Endometrial microvascular endothelial cells (primary cell): ENCODE measurements around the gene SCMH1. TPM values are rescaled to one million over a fixed set of nuclear protein-coding genes. Genes with fewer than 3 reads are reported as not detected.
"Not testable (repeated sequence)": the region's sequence is repeated elsewhere in the genome, so short reads cannot be mapped to it uniquely, and the experiment has no call there.

Source experiments
- in situ Hi-C: cut with HindIII; loops from 2 replicates; pipeline ENCODE4 v1.10.0; 2017; ENCODE audit warnings: low sequenced_read_pairs, low pct_unique_long_range_greater_than_20kb; ENCODE audit errors: inconsistent ontology term
- total RNA-seq: library from RNA; depleted of rRNA; stranded (reverse); fragments of >200 nt; gene quantifications from one replicate; pipeline ENCODE4 v1.2.3, GENCODE V29; 2015; ENCODE audit errors: inconsistent ontology term

The SCMH1 gene
- total RNA-seq, 1 donor from 2014 or later = 22.8 TPM

DNA sequence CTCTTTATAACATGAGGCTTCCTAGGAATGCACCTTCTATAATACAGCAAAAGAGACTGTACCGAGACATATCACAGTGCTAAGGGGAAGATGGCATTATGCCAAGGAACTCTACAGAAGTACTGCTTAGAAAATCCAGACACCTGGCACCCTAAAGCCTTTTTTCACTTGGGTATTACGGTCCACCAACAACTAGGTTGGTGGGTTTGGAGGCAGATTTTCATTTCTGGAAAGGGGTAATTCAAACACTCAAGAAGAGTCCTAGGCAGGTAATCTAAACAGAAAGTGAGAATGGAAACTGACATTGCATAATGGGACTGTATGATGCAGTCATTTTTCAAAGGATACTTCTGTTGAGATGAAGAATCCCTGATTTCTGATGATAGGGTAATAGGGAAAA, 19.6 kb downstream of the SCMH1 start:
- in situ Hi-C loops = no loop called here

DNA sequence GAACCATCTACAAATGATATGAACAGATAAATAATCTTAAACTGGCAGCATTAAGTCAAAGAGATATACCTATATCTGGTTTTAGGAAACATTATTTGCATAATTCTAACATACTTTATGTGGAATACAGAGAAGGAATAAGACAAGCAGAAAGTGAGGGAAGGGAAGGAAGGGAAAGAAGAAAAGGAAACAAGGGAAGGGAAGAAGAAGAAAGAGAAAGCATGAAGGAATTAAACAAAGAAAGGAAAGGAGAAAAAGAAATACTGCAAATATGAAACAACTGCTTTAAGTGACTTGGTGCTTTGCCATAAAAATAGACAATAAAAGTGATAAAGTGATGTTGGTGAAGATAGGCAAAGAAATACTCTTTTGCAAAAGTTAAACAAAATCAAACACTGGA, 20.1 kb downstream of the SCMH1 start:
- in situ Hi-C loops = no loop called here

DNA sequence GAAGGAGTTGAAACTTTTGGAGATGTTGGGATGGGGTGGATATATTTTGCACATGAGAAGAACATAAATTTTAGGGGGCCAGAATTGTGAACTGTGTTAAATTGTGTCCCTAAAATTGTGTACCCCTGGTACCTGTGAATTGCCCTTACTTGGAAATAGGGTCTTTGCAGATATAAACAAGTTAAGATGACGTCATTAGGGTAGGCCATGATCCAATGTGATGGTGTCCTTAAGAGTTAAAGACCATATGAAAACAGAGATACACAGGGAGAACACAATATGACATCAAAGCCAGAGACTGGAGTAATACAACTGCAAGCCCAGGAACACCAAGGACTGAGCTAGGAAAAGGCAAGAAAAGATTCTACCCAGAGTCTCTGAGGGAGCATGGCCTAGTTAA, 24.0 kb downstream of the SCMH1 start:
- in situ Hi-C loops = no loop called here

DNA sequence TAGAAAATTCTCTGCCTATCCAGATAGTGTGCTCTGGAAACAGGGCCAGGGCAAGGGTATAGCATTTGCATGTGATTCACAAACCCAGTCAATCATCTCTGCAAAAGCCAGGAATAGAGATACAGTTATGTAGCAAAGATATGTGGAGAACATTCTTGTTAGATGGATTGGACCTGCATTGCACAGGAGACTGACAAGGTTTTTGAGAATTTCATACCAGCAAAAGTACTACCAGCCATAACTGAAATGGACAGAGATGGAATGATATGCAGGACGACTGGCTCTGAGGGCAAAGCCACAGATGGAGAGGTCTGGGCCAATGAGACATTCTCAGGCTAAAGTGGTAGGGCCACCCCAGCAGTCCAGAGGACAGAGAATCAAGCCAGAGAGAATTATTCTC, 24.7 kb downstream of the SCMH1 start:
- in situ Hi-C loops = no loop called here

DNA sequence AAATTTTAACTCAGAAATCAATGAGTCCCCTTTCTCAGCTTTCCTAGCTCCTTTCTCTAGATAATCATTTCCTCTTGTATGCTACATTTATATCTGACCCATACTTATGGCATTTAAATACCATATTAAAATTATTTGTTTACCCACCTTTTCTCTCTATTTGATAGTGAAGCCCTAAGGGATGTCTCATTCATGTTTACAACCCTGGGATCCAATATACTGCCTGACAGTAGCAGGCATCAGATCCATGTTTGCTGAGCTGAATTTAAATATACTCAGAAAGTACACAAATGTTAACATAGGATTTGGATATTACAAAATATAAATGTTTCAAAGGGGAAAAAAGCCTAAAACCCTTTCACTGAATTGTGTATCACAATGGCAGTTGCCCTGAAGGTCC, 26.5 kb downstream of the SCMH1 start:
- in situ Hi-C loops = no loop called here

DNA sequence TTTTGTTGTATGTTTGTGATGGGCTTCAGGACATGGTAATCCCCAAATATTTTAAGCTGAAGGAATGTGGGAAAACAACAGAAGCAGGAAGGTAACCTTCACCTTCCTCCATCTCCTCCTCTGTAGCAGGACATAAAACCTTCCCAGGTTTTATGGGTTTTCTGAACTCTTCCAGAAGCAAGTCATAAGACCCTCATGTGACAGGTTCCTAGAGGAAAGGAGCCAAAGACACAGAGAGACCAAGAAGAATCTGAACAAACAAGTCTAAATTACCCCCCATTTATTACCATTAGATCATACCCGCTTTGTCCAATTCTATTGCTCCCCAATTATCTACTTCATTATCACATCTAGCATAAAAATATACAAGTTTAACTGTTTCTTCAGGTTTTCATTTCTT, 28.8 kb downstream of the SCMH1 start:
- in situ Hi-C loops = no loop called here

DNA sequence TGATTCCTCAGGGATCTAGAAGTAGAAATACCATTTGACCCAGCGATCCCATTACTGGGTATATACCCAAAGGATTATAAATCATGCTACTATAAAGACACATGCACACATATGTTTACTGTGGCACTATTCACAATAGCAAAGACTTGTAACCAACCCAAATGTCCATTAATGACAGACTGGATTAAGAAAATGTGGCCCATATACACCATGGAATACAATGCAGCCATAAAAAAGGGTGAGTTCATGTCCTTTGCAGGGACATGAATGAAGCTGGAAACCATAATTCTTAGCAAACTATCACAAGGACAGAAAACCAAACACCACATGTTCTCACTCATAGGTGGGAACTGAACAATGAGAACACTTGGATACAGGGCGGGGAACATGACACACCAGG, 30.5 kb downstream of the SCMH1 start:
- in situ Hi-C loops = not testable (repeated sequence)

DNA sequence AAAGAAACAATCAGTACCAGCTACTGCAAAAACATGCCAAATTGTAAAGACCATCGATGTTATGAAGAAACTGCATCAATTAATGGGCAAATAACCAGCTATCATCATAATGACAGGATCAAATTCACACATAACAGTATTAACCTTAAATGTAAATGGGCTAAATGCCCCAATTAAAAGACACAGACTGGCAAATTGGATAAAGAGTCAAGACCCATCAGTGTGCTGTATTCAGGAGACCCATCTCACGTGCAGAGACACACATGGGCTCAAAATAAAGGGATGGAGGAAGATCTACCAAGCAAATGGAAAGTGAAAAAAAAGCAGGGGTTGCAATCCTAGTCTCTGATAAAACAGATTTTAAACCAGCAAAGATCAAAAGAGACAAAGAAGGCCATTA, 35.1 kb downstream of the SCMH1 start:
- in situ Hi-C loops = not testable (repeated sequence)

DNA sequence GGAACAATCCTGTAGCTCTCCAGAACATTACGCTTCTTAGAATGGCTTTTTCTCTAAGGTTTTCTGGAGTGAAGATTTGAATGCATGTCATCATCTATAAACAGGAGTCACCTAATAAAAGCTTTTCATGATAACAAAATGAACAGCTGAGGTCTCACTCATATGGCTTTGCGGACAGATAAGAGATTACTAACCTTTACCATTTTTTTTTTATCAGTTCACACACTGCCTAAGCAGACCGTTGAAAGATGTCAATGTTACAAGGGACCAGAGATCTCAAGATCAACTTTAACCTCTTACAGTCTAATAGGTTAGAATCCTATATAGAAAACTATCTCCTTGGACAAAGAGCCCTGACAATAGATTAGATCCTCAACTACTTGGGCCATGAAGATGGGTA, 41.4 kb downstream of the SCMH1 start:
- in situ Hi-C loops = no loop called here

DNA sequence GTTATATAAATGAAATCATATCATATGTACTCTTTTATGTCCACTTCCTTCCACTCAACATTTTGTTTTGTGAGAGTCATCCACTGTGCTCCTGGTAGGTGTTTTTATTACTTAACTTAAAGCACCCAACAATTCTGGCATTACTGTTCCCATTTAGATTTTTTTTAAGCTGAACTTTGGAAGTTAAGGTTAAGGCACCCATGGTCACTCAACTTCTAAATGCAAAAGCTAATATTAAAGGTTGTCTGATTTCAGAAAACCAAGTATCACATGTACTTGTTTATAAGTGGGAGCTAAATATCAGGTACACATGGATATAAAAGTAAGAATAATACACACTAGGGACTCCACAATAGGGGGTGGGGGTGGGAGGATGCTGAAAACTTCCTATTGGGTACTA, 42.7 kb downstream of the SCMH1 start:
- in situ Hi-C loops = no loop called here

DNA sequence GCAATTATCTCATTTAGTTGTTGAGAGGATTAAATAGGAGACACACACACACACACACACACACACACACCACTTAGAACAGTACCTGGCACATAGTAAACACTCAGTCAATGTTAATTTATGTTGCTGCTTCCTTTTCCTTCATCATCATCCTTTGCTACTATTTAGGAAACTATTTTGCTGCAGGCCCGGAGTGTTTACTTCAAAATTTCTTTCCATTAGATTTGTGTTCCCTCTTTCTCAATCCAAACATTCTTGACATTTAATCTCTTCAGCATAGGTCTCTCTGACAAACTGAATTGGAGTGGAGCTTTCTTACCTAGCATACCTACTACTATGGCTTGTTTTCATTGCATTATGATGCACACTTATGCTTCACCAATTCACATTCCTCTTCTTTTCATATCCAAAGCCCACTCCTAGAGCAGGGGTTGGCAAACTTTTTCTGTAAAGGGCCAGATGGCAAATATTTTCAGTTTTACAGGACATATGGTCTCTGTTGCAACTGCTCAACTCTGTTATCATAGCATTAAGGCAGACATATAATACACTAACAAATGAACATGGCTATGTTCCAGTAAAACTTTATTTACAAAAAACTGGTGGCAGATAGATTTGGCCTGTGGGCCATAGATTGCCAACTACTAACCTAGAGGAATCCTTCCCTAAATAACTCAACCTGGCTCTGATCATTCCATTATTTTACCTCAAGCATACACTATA, 49.5 kb downstream of the SCMH1 start:
- in situ Hi-C loops = no loop called here

DNA sequence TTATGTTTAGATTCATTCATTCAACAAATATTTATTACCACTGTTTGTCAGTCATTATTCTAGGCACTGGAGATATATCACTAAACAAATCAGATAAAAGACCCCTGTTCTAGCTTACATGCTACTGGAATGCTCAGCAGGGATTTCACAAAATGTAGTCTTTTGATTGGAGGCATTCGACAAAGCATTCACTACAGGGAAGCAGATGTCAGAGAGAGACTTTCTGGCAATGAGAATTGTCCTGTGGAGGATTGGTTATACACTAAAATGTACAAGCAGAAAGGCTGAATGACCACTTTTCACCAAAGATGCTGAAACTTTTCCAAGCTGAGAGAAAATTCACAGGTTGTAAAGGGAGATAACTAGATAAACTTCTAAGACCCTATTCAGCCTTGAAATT, 57.7 kb downstream of the SCMH1 start:
- in situ Hi-C loops = no loop called here

DNA sequence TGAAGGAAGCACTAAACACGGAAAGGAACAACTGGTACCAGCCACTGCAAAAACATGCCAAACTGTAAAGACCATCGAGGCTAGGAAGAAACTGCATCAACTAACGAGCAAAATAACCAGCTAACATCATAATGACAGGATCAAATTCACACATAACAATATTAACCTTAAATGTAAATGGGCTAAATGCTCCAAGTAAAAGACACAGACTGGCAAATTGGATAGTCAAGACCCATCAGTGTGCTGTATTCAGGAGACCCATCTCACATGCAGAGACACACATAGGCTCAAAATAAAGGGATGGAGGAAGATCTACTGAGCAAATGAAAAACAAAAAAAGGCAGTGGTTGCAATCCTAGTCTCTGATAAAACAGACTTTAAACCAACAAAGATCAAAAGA, 63.9 kb downstream of the SCMH1 start:
- in situ Hi-C loops = not testable (repeated sequence)

DNA sequence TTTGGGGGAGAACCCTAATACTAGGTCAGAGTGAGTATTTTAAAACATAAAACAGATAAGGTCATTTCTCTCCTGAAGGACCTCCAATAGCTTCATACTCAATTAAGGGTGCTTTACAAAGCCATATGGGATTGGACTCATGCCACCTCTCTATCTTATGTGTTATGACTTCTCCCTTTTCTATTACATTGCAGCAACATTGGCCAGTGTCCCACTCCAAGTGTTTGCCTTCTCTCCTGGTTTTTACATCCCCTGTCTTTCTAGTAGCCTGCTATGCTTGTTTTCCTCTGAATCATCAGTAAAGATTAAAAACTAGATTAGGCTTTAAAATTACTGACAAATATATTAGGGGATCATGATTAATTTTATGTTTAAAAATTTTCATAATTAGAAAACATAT, 66.6 kb downstream of the SCMH1 start:
- in situ Hi-C loops = no loop called here

DNA sequence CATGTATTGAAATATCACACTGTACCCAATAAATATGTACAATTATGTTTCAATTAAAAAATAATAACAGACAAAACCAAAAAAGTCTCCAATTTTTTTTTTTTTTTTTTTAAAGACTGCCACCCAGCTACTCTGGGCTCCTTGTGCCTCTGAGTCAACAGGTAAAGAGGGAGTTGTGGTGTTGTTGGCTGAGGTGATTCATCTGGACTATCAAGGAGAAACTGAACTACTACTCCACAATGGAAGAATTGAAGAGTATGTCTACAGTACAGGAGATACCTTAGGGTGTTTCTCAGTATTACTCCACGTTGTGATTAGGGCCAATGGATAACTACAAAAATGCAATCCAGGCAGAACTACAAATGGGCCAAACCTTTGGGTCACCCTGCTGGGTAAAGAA, 67.9 kb downstream of the SCMH1 start:
- in situ Hi-C loops = no loop called here

DNA sequence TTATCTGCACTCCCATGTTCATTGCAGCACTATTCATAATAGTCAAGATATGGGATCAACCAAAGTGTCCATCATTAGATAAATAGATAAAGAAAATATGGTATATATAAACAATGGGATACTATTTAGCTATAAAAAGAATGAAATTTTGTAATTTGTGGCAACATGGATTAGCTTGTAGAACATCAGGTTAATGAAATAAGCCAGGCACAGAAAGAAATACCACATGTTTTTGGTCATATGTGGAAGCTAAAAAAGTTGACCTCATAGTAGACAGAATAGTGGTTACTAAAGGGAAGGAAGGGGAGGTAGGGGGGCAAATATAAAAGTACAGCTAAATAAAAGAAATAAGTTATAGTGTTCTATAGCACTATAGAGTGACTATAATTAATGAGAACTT, 68.5 kb downstream of the SCMH1 start:
- in situ Hi-C loops = no loop called here

DNA sequence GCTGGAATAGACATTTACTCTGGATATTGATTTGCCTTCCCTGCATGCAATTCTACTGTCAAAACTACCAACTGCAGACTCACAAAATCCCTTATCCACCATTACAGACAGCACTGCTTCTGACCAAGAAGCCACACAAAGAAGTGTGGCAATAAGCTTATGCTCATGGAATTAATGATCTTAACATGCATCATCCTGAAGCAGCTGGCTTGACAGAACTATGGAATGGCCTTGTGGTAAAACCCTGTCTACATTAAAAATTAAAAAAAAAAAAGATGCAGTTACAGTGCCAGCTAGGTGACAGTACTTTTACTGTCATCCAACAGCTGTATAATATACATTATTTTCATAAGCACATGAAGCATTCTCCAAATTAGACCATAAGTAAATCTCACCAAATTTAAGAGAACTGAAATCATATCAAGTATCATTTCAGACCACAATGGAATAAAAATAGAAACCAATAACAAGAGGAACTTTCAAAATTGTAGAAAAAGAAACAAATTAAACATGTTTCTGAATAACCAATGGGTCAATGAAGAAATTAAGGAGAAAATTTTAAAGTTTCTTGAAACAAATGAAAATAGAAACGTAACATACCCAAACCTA, 70.7 kb downstream of the SCMH1 start:
- in situ Hi-C loops = no loop called here

DNA sequence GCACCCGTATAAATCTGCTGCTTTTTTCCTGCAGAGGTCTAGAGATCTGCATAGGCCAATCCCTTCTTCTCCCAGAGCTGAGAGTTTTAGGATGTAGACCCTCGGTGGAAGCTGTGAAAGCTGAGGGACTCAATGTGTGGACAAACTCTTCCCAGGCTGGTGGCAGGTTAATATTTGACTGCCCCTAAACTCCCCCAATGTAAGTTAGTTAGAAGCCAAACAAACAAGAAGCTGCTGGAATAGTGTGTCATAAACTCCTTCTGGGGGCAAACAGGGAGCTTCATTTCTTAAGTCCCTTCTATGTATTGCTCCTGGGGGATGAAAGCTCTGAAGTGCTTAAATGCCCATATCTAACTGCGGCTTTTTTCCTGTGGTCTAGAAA, 72.3 kb downstream of the SCMH1 start:
- in situ Hi-C loops = no loop called here

DNA sequence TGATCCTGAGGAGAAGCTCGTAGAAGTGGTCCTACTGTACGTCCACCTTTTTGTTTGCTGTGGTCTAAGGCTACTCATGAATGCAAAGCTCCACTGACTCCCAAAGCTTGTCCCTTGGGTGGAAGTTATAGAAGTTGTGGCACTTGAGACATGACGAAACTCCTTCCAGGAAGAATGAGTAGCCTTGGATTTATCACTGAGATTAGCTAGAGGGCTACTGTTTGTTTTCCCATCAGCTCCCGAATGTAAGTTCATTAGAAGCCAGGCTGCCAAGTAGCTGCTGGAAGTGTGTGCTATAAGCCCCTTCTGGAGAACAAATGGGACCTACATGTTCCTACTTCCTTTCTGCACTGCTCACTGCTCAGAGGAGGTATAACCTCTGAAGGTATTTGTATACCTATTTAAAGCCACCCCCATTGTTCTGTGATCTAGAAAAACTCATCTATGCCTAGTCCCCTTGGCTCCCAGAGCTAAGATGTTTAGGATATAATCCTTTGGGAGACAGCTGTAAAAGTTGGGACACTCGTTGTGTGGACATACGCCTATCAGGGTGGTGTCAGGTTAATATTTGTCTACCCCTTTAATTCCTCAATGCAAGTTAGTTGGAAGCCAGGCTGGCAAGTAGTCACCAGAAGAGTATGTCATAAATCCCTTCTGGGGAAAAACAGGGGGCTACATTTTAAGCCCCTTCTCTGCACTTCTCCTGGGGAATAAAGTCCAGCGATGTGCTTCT, 72.9 kb downstream of the SCMH1 start:
- in situ Hi-C loops = no loop called here

DNA sequence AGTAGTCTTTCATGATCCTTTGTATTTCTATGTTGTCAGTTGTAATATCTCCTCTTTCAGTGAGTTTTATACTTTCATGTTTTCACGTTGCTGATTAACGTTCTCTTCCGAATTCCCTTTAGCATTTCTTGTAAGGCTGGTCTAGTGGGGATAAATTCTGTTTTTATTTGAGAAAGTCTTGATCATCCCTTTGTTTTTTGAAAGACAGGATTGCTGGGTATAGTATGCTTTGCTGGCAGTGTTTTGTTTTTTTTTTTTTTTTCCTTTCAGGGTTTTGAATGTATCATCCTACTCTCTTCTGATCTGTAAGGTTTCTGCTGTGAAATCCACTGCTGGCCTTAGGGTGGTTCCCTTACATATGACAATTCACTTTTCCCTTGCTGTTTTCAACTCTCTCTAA, 74.4 kb downstream of the SCMH1 start:
- in situ Hi-C loops = no loop called here
